Mucosa of descending colon (tissue), 3 donors: ENCODE data around the gene EDEM1. TPM values are rescaled to one million over a fixed set of nuclear protein-coding genes. Genes with fewer than 3 reads are reported as not detected.

Source experiments
- ATAC-seq: fragments of 200-7000 bp; cut with Tn5 transposase; one replicate; pipeline ENCODE4 v1.9.1; 2020; ENCODE audit warnings: mild to moderate bottlenecking, moderate library complexity
- DNase-seq, 3 donors: peaks; one replicate each; pipeline ENCODE4 v3.0.0-alpha.2; 2020
- H3K36me3 ChIP-seq: fragments of 200-600 bp; one replicate; pipeline ENCODE4 v1.8.0; 2021; ENCODE audit warnings: low read depth, mild to moderate bottlenecking
- H3K4me1 ChIP-seq: fragments of 200-600 bp; one replicate; pipeline ENCODE4 v1.8.0; 2021; ENCODE audit warnings: low read depth, mild to moderate bottlenecking
- H3K4me3 ChIP-seq: fragments of 200-600 bp; one replicate; pipeline ENCODE4 v1.8.0; 2021; ENCODE audit warnings: mild to moderate bottlenecking
- H3K9me3 ChIP-seq: fragments of 200-600 bp; one replicate; pipeline ENCODE4 v1.8.0; 2021; ENCODE audit warnings: mild to moderate bottlenecking
- CTCF ChIP-seq: fragments of 200-600 bp; IDR thresholded peaks from one replicate; pipeline ENCODE4 v1.8.0; 2022; ENCODE audit warnings: antibody characterized with exemption, mild to moderate bottlenecking
- intact Hi-C, 2 donors: fragments of 100-400 bp; cut with DNase I in 1 of 2; cut with micrococcal nuclease in 1 of 2; formaldehyde crosslinking; loops; one replicate each; pipeline versions ENCODE4 v1.11.0 to v1.11.1; 2022; cut with DNase I, micrococcal nuclease
- total RNA-seq, 3 donors: library from RNA; stranded (reverse); fragmentation: NEBNext Ultra II Directional in 2 of 3; extraction: Animal tissue kit (Norgen Biotek cat#: 25700) in 2 of 3; gene quantifications; one replicate each; pipeline versions ENCODE4 v1.2.1 to v1.2.4, GENCODE V29; 2021 to 2023
- donor health status: DM: no; HTN: no; CAD: no; lungs with moderate emphysema.
- donor health status: DM: no; HTN: no; CAD: no.
- donor health status: DM: no; HTN: yes; CAD: no.

EDEM1 gene
- total RNA-seq, 3 donors from 2014 or later = 30.3 to 52.6 (median 45.4) TPM

- intact Hi-C loops = no loop called here
- Histone ChIP-seq H3K36me3 (no peaks in the 10 kb centered on the region), H3K4me1 (no peaks in the 10 kb centered on the region), H3K4me3 (no peak overlapping the region), H3K9me3 (no peaks in the 10 kb centered on the region)
- ATAC-seq = no peak
- DNase-seq = no peak
- TF ChIP-seq CTCF = no peak
Measured at GRCh38 chr3:5153074-5153473, 34.4 kb upstream of the EDEM1 start.

- intact Hi-C loops = no loop called here
- Histone ChIP-seq H3K36me3 (no peaks in the 10 kb centered on the region), H3K4me3 (no peak overlapping the region), H3K4me1 (peaks cover 7% of the 10 kb centered on the region), H3K9me3 (no peaks in the 10 kb centered on the region)
- ATAC-seq (no peak), DNase-seq (no peak)
- TF ChIP-seq CTCF = no peak
Measured at GRCh38 chr3:5155241-5155640, 32.3 kb upstream of the EDEM1 start.

GRCh38 chr3:5160321-5160720 lies 27.2 kb upstream of the EDEM1 start:
- ATAC-seq (no peak), DNase-seq (no peak)
- no peak for TF ChIP-seq CTCF
- Histone ChIP-seq H3K9me3 (no peaks in the 10 kb centered on the region), H3K4me1 (peaks cover 18% of the 10 kb centered on the region), H3K4me3 (no peak overlapping the region), H3K36me3 (no peaks in the 10 kb centered on the region)
- intact Hi-C loops = no loop called here

GRCh38 chr3:5160940-5161858 lies 26.3 kb upstream of the EDEM1 start:
- no peaks in the 10 kb centered on the region for H3K9me3 ChIP-seq
- intact Hi-C loops = no loop called here
- no peaks in the 10 kb centered on the region for H3K36me3 ChIP-seq
- no peak for TF ChIP-seq CTCF
- H3K4me1 ChIP-seq = peaks cover 18% of the 10 kb centered on the region
- DNase-seq = no peak
- no peak overlapping the region for H3K4me3 ChIP-seq
- ATAC-seq = no peak

- H3K4me3 ChIP-seq = no peak overlapping the region
- intact Hi-C loops = no loop called here
- DNase-seq = no peak
- peaks cover 18% of the 10 kb centered on the region for H3K4me1 ChIP-seq
- no peaks in the 10 kb centered on the region for H3K9me3 ChIP-seq
- no peak for ATAC-seq
- no peak for TF ChIP-seq CTCF
- no peaks in the 10 kb centered on the region for H3K36me3 ChIP-seq
Measured at GRCh38 chr3:5162102-5162501, 25.4 kb upstream of the EDEM1 start.
